Activated CD8-positive, alpha-beta memory T cell treated with anti-CD3 and anti-CD28 coated beads for 24 hours (primary cell): ENCODE data around the gene FGFR3.

Experiments used
- DNase-seq: peaks from one replicate; pipeline ENCODE4 v3.0.0-alpha.2; 2020

Gene FGFR3

DNA sequence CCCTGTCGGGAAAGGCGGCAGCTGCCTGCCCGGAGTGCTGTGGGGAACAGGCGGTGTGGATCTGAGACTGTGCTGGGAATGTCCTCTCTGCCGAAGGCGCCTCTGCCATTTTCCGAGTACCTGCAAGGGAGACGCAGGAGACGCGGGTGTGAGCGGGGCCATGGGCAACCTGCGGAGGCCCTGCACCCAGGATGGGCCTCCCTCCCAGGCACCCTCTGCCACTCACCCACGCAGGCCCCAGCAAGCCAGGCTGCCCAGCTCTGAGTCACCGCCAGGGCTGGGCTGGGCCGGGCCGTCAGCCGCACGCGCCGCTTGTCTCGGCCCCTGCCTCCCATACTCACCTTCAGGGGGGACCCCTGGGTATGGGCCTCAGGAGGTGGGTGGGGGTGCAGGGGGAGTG is 3.5 kb upstream of the FGFR3 start:
- no peak for DNase-seq

DNA sequence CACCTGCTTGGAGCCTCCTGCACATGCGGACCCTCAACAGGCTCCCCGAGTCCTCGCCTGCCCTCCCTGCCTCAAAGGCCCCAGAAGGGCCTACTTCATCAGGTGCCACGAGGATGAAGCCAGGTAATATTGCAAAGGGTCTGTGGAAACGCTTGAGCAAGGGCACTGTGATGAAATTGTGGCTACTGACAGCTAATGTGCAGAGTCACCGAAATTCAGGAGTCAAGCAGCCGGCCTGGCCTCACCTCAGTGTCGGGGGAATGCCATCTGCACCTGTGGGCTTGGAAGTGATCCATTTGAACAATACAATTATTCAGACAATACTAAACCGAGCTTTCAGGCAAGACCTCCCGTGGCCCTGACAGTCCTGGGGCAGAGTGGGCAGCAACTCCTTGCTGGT is 3.1 kb upstream of the FGFR3 start:
- DNase-seq: no peak

DNA sequence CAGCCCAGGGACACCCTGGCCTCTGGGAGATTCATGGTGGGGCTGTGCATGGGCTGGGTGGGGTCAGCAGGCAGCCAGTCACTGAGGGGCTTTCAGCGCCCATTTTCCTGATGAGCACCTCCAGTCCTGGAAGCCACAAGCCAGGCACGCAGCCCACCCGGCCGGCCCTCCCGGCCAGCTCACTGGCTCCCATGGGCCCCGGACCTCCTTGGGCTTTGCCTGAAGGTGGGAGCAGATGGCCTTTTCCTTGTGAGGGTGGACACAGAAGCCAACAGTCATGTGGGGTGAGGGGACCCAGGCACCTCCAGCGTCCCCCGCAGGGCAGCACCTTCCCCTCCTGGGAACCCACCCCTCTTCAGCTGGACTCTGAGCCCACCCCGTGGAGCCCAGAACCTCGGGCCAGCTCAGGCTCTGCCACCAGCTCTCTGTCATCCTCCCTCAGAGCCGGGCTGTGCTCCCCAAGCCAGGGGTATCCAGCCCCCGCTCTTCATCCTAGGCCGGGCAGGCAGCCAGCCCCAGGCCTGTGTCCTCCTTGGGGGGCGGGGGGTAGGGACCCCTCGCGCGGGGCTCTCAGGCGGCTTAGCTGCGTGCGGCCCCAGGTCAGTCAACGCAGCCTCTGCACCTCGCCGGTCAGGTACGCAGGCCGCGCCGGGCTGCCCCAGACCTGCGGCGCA is 798 bp upstream of the FGFR3 start:
- DNase-seq: no peak

DNA sequence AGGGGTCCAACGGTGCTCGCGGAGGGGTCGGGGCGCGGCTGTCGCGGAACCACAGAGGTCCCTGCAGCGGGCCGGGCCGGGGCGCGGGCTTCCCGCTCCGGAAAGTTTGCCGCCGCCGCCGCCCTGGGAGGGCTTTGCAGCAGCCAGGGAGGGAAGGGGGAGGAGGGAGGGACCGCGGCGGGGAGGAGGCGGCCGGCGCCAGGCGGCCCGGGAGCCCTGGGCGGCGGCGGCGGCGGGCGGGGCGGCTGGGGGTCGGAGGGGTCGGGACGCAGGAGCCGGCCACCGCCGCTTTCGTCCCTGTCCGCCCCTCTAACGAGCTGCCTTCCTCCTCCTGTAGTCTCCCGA is 375 bp downstream of the FGFR3 start:
- DNase-seq: no peak

DNA sequence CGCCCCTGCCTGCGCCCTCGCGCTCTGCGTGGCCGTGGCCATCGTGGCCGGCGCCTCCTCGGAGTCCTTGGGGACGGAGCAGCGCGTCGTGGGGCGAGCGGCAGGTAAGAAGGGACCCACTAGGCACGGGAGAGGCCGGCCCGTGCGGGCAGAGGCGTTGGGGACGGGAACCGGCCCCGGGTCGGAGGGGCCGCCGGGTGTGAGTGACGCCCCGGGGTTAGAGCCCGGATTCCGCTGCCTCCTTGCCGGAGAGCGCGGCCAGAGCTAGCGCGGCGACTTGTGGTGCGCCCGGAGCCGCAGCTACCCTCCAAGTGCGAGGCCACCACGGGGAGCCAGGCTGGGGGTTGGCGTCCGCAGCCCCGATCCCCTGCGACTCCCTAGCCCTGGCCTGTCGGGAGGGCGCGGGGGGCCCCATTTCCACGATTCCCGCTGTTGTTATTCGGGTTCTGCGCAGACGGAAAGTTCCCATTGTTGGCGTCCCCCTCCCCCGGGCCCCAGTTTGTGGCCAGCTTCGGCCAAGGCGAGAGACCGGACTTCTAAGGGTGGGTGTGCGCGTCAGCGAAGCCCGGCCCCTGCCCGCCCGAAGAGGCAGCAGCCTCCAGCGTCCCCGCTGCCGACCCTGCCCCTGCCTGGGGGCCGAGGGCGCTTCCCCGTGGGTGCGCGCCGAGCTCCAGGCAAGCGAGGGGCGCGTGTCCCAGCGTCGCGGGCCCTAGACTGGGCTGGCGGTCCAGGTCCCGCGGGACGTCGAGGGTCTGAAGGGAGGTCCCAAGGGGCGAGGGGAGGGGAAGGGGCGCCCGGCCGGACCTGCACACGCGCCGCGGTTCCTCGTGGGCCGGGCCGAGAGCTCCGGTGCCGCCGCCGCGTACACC is 1.1 kb downstream of the FGFR3 start:
- peak; percentile 66 for DNase-seq

DNA sequence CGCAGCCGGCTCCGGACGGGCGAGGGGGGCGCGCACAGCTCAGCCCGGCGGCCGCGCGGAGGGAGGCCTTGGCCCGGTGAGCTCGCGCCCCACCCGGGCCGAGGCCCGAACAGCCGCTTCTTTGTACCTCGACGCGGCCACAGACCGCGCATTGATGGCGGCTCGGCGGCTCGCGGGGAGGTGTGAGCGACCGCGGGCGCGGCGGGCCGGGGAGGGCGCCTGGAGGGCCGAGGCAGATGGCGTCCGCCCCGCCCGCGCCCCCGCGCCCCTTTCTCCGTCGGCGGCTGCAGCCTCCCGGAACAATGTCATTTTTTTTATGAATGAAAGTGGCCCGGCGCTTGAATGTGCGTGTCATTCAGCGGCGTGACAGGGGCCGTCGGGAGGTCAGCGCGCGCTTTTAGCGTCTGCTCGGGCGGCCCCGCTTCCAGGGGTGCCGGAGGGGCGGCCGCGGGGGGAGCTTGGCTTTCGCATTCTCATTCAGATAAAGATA is 1.8 kb downstream of the FGFR3 start:
- DNase-seq: no peak

DNA sequence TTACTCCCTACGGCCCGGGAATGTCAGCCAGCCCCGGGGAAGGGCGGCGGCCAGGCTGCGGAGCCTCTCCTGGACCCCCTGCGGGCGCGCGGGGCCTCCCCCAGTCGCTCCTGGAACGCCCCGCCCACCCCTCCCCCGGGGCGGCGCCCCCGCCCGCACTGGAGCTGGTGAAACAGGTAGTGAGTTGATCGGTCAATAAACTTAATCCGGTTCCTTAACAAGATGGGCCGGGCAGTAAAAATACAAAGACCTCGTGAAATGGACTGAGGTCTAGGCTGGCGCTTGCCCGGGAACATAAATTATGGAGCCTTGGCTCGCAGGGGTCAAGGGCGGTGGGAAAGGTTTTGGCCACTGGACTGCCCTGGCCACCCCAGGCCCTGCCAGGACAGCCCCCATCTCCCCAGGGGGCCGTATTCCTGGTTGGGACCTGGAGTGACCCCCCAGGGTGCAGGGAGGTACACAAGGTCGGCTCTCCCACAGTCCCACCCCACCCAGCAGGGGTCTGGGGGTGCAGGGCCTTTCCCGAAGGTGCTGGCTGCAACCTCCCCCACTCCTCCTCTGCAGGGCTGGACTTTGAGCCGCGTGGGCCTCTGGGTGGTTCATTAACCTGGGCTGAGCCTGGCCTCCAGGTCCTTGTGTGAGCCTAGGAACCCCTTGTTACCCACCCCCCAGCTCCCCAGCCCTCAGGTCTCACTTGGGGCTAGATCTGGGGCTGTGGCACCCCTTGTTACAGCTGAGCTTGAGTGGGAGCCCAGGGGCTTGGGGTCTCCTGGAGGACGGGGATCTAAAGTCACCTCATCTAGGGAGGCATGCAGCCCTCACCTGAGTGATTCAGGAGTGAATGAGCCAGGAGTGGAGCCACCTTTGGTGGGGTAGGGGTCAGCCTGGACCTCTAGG is 2.5 kb downstream of the FGFR3 start:
- no peak for DNase-seq

DNA sequence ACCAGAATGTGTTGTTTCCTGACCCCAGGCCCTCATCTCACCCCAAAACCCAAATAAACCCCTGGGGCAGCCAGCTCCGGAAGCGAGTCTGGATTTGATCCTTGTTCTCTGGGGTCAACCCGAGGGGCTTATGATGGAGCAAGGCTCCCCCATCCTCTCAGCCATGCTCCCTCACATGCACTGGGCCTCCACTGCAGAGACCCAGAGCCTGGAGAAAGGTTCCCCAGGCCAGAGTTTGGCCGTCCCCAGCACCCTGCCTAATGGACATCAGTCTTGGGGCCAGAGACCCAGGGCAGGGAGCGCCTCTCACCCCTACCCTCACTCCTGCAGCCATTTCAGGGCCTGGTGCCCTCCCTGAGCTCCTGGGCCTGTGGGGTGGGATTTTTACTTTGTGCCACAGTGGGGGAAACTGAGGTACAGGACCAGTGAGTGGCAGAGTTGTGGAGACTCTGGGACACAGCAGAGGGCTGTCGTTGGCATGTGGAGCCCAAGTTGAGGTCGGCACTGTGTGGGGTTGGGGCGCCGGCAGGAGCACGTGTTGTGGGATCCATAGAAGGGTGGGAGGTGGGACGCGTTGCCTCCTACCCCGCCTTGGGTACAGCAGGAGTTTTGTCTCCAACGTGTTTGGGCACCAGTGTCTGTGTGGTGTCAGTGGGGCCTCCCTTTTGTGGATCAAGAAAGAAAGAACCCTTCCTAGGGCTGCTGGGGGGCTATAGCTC is 3.6 kb downstream of the FGFR3 start:
- DNase-seq: no peak

DNA sequence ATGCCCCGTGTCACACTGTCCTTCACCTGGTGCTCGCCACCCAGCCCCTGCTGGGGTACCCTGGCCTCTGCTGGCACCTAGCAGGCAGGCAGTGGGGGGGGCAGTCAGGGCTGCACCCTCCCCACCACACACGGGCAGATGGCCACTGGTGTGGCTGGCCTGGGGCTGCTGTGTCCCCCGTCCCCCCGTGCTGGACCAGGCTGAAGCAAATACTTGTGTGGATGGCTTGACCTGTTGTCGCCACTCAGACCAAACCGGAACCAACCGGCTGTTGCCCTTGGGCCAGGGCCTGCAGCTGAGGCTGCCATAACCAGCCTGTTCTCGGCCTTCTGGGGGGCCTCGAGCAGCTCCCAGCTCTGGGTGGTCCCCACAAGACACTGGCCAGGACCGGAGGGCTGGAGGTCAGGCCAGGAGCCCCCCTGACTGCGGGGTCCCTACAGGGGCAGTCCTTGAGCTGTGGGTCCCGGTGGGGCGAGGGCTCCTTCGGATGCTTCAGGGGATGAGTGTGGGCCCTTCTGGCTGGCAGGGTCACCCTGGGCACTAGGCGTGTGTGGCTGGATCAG is 4.3 kb downstream of the FGFR3 start:
- no peak for DNase-seq

DNA sequence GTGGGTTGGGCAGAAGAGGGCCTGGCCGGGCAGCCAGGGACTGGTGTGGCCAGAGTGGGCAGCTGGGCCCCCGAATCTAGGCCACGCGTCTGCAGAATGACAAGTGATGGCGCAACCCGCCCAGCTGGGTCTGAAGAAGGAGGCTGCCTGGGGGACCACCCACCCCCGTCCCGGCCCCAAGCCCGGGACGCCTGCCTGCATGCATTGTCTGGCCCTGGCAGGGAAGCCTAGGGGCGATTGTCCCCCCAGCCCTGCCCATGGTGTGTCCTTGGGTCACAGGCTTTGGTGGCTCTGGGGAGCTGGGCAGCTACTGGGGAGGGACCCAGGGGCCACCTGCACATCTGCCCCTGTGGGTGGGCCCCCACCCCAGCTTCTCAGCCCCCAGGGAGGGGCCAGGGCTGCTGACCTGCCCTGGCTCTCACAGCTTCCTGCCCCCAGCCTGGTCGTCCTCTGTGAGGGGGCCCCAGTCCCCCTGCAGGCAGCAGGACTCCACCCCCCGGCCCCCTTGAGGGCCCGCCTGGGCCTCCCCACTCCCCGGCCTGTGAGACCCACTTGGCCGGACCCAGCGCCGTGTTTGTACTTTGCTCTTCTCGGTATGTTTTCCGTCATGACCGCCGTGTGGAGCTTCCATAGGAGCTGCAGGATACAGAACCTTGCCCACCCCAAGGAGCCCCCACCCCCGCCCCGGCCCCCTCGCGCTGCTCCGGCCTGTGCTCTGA is 4.9 kb downstream of the FGFR3 start:
- DNase-seq: no peak

DNA sequence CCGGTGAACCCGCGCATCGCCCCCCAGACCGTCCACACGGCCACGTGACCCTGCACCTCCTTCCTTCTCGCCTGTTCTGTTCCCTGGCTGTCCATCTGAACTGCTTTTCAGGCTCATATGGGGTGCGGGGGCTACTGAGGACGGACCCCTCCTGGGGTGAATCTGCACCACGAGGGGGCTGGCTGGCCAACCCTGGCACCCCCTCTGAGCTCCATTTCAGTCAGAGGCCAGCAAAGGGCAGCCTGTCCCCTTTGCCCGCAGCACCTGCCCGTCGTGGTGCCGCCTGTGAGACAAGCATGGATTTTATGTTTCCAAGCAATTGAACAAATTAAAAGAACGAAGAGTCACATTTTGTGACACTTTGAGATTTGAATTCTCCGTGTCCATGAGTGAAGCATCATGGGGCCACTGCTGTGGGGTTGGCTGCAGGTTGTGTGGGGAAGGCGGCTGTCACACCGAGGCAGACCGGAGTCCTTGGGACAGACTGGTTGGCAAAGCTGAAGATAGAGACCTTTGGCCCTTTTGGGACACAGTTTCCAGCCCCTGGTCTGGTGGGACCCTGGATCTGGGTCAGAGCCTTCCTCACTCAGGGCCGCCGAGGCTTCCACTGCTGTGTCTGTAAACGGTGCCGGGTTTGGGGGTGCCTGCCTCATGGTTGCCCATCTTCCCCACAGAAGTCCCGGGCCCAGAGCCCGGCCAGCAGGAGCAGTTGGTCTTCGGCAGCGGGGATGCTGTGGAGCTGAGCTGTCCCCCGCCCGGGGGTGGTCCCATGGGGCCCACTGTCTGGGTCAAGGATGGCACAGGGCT is 5.7 kb downstream of the FGFR3 start:
- DNase-seq: no peak

DNA sequence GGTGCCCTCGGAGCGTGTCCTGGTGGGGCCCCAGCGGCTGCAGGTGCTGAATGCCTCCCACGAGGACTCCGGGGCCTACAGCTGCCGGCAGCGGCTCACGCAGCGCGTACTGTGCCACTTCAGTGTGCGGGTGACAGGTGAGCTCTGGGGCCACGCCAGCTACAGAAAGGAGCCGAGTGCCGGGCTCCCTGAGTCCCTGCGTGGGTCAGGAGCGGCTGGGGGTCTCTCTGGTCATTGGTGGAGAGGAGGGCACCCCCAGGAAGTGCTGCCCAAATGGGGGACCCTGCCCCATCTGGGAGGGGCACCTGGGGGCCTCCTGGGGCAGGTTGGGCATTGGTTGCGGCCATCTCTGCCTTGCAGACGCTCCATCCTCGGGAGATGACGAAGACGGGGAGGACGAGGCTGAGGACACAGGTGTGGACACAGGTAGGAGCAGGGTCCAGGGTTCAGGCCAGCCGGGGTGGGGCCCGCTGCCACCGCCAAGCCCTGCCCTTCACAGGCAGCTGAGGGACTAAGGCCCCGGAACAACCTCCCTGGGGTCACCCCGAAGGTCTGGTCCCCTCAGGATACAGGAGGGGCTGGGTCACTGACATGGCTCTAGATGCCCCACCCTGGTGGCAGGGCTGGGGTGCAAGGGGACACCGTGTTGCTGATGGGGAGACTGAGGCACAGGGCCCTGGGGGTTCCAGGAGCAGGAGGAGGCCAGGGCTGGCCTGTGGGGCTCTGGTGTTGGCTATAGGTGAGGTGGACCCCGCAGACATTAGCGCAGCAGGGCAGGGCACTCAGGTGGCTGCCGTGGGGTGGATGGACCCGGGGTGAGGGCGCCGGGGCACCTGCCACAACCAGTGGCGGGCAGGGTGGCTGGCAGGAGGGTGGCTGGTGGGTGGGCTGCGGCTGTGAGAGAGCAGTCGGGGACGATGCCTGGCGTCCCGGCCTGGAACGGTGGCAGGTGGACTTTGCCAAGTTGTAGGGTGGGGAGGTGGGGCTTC is 6.6 kb downstream of the FGFR3 start:
- DNase-seq: no peak

DNA sequence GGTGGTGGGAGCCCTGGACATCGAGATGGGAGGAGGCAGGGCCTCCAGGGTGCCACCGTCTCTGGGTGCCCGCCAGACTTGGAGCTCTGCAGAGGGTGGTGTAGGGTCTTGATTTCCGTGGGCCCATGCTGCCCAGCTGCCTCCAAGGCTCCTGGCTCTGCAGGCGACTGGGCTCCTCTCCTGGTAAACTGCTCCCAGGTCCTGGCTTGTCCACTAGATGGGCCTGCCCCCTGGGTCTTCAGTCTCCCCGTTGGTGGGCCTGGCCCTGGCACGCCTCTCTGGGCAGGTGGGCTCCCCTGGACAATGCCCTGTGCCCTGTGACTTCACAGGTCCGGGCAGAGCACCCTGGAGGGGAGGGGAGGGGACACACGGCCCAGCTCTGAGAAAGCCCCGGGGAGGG is 7.7 kb downstream of the FGFR3 start:
- no peak for DNase-seq

DNA sequence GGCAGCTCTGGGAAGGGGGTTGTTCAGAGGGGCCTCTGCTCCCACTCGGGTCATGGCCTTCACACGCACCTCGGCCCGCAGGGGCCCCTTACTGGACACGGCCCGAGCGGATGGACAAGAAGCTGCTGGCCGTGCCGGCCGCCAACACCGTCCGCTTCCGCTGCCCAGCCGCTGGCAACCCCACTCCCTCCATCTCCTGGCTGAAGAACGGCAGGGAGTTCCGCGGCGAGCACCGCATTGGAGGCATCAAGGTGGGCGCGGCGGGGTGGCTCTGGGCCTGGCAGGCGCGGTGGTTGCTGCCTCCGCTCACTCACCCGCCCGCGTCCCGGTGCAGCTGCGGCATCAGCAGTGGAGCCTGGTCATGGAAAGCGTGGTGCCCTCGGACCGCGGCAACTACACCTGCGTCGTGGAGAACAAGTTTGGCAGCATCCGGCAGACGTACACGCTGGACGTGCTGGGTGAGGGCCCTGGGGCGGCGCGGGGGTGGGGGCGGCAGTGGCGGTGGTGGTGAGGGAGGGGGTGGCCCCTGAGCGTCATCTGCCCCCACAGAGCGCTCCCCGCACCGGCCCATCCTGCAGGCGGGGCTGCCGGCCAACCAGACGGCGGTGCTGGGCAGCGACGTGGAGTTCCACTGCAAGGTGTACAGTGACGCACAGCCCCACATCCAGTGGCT is 8.3 kb downstream of the FGFR3 start:
- no peak for DNase-seq

DNA sequence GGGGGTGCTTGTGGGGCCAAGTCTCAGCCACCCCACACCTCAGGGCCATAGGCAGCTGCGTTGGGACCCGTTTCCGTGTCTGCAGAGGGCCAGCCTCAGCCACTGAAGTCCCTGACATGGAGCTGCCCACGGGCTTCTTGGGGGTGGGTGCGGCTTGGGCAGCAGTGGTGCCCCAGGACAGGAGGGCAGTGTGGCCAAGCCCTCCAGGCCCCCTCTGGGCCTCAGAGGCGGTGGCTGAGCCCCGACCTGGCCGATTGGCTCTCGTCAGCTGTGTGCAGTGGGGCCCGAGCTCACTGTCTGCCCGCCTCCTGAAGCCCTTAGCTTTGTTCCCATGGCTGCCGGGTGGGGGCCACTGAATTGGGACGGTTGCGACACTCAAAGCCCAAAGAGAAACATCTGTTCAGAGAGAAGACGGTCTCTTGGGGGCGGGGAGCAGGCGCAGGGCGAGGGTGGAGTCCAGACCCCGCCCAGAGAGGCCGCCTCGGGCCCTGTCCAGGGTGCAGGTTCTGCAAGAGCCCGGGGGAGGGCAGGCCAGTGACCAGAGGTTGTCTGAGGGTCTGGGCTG is 9.1 kb downstream of the FGFR3 start:
- no peak for DNase-seq

DNA sequence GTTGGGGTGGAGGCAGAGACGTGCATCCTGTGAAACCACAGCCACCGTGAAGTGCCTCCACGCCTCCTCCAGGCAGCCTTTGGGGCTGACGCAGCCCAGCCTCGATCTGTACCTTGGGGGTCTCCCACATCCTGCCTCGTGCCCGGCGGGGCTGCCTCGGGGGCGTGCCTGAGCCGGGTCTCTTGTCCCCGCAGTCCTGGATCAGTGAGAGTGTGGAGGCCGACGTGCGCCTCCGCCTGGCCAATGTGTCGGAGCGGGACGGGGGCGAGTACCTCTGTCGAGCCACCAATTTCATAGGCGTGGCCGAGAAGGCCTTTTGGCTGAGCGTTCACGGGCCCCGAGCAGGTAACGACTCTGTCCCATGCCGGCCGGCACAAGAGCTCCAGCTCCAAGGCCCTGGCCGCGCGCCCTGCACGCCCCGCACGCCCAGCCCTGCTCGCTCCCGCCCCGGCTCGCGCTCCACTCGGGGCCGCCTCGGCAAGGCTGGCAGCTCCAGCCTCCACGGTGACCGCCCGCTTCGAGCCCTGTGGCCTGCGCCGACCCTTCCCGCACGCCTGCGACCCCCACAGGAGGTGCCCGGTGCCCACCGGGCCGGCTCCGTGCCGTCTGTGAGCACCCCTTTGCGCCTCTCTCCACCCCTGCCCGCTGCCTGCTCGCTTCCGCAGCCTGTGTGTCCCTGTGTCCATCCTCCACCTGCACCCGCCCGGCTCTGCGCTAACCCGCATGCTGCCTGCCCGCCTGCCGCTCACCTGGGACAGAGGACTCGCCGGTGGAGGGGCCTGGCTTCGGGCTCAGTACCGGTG is 9.8 kb downstream of the FGFR3 start:
- DNase-seq: no peak

DNA sequence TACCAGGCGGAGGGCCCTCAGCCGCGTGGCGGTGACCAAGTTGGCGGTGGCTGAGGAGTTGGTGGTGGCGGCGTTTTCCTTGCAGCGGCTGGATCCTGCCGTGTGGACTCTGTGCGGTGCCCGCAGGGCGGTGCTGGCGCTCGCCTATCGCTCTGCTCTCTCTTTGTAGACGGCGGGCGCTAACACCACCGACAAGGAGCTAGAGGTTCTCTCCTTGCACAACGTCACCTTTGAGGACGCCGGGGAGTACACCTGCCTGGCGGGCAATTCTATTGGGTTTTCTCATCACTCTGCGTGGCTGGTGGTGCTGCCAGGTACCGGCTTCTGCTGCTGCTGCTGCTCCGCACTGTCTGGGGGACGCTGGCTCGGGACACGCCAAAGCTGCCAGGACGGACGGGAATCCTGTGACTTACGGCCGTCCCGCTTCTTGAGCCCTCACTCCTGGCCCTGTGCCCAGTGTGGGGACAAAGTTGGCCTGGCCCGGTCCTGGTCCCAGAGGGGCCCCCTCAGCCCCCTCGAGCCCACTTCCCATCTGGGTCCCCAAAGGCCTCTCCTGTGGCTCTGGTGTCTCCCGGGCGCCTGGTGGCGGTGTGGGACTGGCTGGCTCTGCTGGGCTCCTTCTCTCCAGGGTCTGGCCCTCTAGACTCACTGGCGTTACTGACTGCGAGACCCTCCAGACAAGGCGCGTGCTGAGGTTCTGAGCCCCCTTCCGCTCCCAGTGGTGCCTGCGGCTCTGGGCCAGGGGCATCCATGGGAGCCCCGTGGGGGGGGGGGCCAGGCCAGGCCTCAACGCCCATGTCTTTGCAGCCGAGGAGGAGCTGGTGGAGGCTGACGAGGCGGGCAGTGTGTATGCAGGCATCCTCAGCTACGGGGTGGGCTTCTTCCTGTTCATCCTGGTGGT is 10.7 kb downstream of the FGFR3 start:
- no peak for DNase-seq
